BE2C (cell line): ENCODE data around the gene KIF23.

Experiments used
- DNase-seq: peaks from one replicate; pipeline ENCODE4 v3.0.0-alpha.2; 2020
- H3K27me3 ChIP-seq: fragments of 250-450 bp; sonication (Bioruptor Pico); 2 replicates; pipeline ENCODE4 v1.5.1; 2020; ENCODE audit warnings: mild to moderate bottlenecking
- H3K36me3 ChIP-seq: fragments of 250-450 bp; sonication (Bioruptor Pico); 2 replicates; pipeline ENCODE4 v1.5.1; 2020; ENCODE audit warnings: mild to moderate bottlenecking
- H3K4me1 ChIP-seq: fragments of 250-450 bp; sonication (Bioruptor Pico); 2 replicates; pipeline ENCODE4 v1.5.1; 2020
- H3K4me3 ChIP-seq: 2 replicates; pipeline ENCODE4 v1.5.1; 2011; ENCODE audit warnings: low read depth, low read length
- H3K9me3 ChIP-seq: fragments of 250-450 bp; sonication (Bioruptor Pico); 2 replicates; pipeline ENCODE4 v1.5.1; 2020
- TF ChIP-seq, protein P1 (sequence below): IDR thresholded peaks from 2 replicates; pipeline ENCODE4 v1.5.1; 2012; ENCODE audit warnings: mild to moderate bottlenecking, low read depth, low read length

The KIF23 gene

GRCh38 chr15:69392352-69392751 lies 21.8 kb upstream of the KIF23 start:
- Histone ChIP-seq H3K27me3 (no peaks in the 10 kb centered on the region), H3K9me3 (no peaks in the 10 kb centered on the region; the same call in 1 of the 2 replicates), H3K4me3 (no peak overlapping the region), H3K4me1 (peaks cover 4% of the 10 kb centered on the region; the same call in 1 of the 2 replicates), H3K36me3 (no peaks in the 10 kb centered on the region)
- no peak for DNase-seq
- TF ChIP-seq, protein P1, sequence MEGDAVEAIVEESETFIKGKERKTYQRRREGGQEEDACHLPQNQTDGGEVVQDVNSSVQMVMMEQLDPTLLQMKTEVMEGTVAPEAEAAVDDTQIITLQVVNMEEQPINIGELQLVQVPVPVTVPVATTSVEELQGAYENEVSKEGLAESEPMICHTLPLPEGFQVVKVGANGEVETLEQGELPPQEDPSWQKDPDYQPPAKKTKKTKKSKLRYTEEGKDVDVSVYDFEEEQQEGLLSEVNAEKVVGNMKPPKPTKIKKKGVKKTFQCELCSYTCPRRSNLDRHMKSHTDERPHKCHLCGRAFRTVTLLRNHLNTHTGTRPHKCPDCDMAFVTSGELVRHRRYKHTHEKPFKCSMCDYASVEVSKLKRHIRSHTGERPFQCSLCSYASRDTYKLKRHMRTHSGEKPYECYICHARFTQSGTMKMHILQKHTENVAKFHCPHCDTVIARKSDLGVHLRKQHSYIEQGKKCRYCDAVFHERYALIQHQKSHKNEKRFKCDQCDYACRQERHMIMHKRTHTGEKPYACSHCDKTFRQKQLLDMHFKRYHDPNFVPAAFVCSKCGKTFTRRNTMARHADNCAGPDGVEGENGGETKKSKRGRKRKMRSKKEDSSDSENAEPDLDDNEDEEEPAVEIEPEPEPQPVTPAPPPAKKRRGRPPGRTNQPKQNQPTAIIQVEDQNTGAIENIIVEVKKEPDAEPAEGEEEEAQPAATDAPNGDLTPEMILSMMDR, result no peak

GRCh38 chr15:69393831-69394491 lies 20.2 kb upstream of the KIF23 start:
- Histone ChIP-seq H3K36me3 (no peaks in the 10 kb centered on the region), H3K9me3 (no peaks in the 10 kb centered on the region), H3K4me3 (no peak overlapping the region), H3K27me3 (no peaks in the 10 kb centered on the region), H3K4me1 (peaks cover 7% of the 10 kb centered on the region; the same call in 1 of the 2 replicates)
- TF ChIP-seq, protein P1, result no peak
- DNase-seq, result no peak

DNA sequence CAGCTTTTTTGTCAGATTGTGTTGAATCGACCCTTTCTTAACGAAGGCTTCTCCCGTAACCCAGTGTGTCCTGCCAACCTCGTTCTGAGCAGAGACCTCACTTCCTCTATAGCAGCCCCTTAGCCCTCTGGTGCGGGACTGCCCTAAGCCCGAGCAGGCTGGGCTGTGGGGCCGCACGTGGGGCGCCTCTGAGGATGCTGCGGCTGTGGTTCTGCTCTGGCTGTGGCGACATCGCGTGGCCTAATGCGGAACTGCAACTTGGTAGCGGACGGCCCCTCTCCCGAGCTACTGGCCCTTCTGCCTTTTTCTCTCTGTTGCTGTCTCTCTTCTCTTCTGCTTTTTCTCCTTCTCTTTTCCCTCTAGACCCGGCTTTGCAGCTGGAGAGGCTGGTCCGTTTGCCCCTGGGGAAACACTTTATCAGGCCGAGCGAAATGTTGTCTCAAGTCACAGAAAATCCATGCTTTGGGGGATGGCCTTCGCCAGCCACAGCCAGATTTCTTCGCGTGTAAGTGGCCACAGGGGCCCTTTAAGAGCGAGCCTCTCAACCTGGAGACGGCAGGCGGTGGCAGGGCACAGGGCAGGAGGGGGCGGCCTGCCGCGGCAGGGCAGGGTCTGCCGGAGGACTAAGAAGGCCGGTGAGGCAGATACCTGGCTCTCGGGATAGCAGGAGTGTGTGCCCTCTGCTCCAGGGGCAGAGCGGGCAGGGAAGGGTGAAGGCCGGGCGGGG lies 19.4 kb upstream of the KIF23 start:
- H3K27me3 ChIP-seq, result no peaks in the 10 kb centered on the region
- H3K4me3 ChIP-seq, result no peak overlapping the region
- TF ChIP-seq, protein P1, result peak; percentile 90
- H3K36me3 ChIP-seq, result no peaks in the 10 kb centered on the region
- peak; percentile 90 for DNase-seq
- no peaks in the 10 kb centered on the region for H3K9me3 ChIP-seq
- peaks cover 7% of the 10 kb centered on the region; the same call in 1 of the 2 replicates for H3K4me1 ChIP-seq

DNA sequence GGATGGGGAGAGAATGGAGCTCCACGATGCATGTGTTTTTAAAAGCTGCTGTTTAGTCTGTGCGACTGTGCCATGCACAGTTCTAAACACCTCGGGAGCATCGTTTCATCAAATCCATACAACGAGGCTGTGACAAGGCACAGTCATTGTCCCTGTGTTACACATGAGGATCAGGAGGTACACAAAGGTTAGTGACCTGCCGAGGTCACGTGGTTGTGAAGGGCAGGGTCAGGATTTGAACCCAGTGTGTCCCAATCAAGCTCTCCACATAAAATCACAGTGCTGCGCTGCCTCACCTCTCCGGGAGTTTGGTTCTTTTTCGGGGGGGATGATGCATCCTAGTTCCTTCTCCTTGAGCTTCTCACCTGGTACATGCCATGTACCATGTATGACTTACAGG lies 18.7 kb upstream of the KIF23 start:
- no peaks in the 10 kb centered on the region for H3K36me3 ChIP-seq
- H3K27me3 ChIP-seq, result no peaks in the 10 kb centered on the region
- no peak overlapping the region for H3K4me3 ChIP-seq
- H3K4me1 ChIP-seq, result peaks cover 7% of the 10 kb centered on the region; the same call in 1 of the 2 replicates
- TF ChIP-seq, protein P1, result no peak
- H3K9me3 ChIP-seq, result no peaks in the 10 kb centered on the region
- no peak for DNase-seq

DNA sequence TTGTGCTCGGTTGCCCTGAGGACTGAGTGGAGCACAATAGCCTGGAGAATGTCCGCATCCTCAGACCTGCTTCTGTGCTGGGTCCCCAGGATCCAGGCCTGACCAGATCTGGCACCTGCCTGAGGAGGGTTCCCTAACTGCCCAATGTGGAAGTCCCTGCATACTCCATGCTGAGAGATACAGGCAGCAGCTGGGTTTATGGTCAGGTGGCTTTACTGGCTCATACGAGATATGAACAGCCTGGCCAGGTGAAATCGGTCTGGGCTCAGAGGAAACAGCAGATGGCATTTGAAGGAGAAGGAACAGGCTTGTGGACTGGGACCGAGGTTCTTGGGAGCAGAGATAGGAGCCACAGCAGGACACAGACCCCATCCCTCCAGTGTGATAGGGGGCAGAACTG lies 18.2 kb upstream of the KIF23 start:
- Histone ChIP-seq H3K9me3 (no peaks in the 10 kb centered on the region), H3K27me3 (no peaks in the 10 kb centered on the region), H3K4me1 (peaks cover 7% of the 10 kb centered on the region; the same call in 1 of the 2 replicates), H3K4me3 (no peak overlapping the region), H3K36me3 (no peaks in the 10 kb centered on the region)
- DNase-seq, result no peak
- TF ChIP-seq, protein P1, result no peak

GRCh38 chr15:69398491-69398891 lies 15.7 kb upstream of the KIF23 start:
- TF ChIP-seq, protein P1, result no peak
- no peak for DNase-seq
- H3K4me3 ChIP-seq, result no peak overlapping the region
- no peaks in the 10 kb centered on the region for H3K9me3 ChIP-seq
- H3K27me3 ChIP-seq, result no peaks in the 10 kb centered on the region
- no peaks in the 10 kb centered on the region for H3K36me3 ChIP-seq
- peaks cover 7% of the 10 kb centered on the region; the same call in 1 of the 2 replicates for H3K4me1 ChIP-seq
